AG04449 (cell line): ENCODE data around the gene KIF23.
A peak's percentile ranks its signal among the peaks of the same experiment; 100 is the strongest.

Experiments used
- CTCF ChIA-PET: fragments of 350-600 bp; formaldehyde crosslinking; extraction: SDS; loops from one replicate; lab custom pipeline; 2021; ENCODE audit warnings: antibody characterized with exemption; lab: Yijun Ruan, JAX
- POLR2A ChIA-PET: fragments of 400-600, 350-600 bp; formaldehyde crosslinking; extraction: SDS; loops from one replicate; lab custom pipeline; 2020; ENCODE audit warnings: antibody characterized with exemption, inconsistent platforms; lab: Yijun Ruan, JAX
- DNase-seq: peaks from one replicate; pipeline ENCODE4 v3.0.0-alpha.2; 2010; ENCODE audit warnings: low read depth, low spot score
- H3K4me3 ChIP-seq: 2 replicates; pipeline ENCODE4 v1.5.1; 2011; ENCODE audit warnings: low read depth, mild to moderate bottlenecking, control low read depth, low read length
- CTCF ChIP-seq: IDR thresholded peaks from one replicate; pipeline ENCODE4 v1.5.1; 2011; ENCODE audit warnings: mild to moderate bottlenecking, moderate library complexity, low read length, control low read depth, inconsistent platforms; ENCODE audit not compliant: insufficient read depth; ENCODE audit errors: missing control alignments

The KIF23 gene

GRCh38 chr15:69385831-69386230, 28.3 kb upstream of the KIF23 start:
- CTCF ChIA-PET = interaction anchor here (1.7 kb wide), 1 partner anchor 8 kb away, joined by 8 read pairs; no protein-coding TSS in a partner anchor
- POLR2A ChIA-PET = interaction anchor here (0.6 kb wide), 1 partner anchor 28 kb away, joined by 3 read pairs; no protein-coding TSS in a partner anchor
- TF ChIP-seq CTCF = no peak
- no peak for DNase-seq
- H3K4me3 ChIP-seq = no peak overlapping the region

GRCh38 chr15:69386284-69386683, 27.9 kb upstream of the KIF23 start:
- no peak overlapping the region for H3K4me3 ChIP-seq
- CTCF ChIA-PET = no interaction called here
- no peak for DNase-seq
- POLR2A ChIA-PET = no interaction called here
- no peak for TF ChIP-seq CTCF

GRCh38 chr15:69388260-69388705, 25.9 kb upstream of the KIF23 start:
- DNase-seq = no peak
- CTCF ChIA-PET = interaction anchor here (0.9 to 1.7 kb wide), 2 partner anchors 9 to 329 kb away, joined by 3 to 7 read pairs; no protein-coding TSS in a partner anchor
- no peak overlapping the region for H3K4me3 ChIP-seq
- no peak for TF ChIP-seq CTCF
- POLR2A ChIA-PET = no interaction called here

GRCh38 chr15:69389426-69389825, 24.7 kb upstream of the KIF23 start:
- no peak overlapping the region for H3K4me3 ChIP-seq
- POLR2A ChIA-PET = no interaction called here
- CTCF ChIA-PET = interaction anchor here (1.7 kb wide), 1 partner anchor 330 kb away, joined by 7 read pairs; no protein-coding TSS in a partner anchor
- no peak for DNase-seq
- TF ChIP-seq CTCF = no peak

- CTCF ChIA-PET = interaction anchor here (1.1 to 2.3 kb wide), 4 partner anchors 8 to 334 kb away, joined by 3 to 6 read pairs (median 6); no protein-coding TSS in a partner anchor
- TF ChIP-seq CTCF = no peak
- POLR2A ChIA-PET = no interaction called here
- peak; percentile 38 for DNase-seq
- H3K4me3 ChIP-seq = no peak overlapping the region
Observed at GRCh38 chr15:69390575-69390974, 23.6 kb upstream of the KIF23 start.

- CTCF ChIA-PET = interaction anchor here (1.2 to 7.5 kb wide), 6 partner anchors 7 to 333 kb away, joined by 3 to 93 read pairs (median 6); partner anchors contain the start of gene KIF23
- no peak overlapping the region for H3K4me3 ChIP-seq
- TF ChIP-seq CTCF = no peak
- POLR2A ChIA-PET = no interaction called here
- no peak for DNase-seq
Observed at GRCh38 chr15:69391046-69391757, 22.9 kb upstream of the KIF23 start.
